ENCODE measurements around the gene EXT2. TPM values are rescaled to one million over a fixed set of nuclear protein-coding genes. Genes with fewer than 3 reads are reported as not detected.

The EXT2 gene
- total RNA-seq, 4 donors from 2014 or later, result 19.0 to 53.2 (median 44.5) TPM

DNA sequence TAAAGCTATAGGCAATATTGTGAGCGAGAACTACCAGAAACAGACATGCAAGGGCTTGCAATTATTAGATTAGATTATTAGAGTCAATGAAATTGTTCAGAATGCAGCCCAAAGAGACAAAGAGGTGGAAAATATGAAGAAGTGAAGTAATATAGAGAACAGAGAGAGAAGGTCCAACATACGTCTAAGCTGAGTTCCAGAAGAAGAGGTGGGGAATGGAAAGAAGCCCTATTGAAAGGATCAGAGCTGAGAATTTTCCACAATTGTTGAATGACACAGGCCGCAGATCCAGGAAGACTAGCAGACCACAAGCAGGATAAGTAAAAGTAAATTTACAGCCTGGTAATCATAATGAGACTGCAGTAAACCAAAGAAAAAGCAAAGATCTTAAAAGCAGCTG is 93.2 kb downstream of the EXT2 start:
- TF ChIP-seq CTCF (IDR thresholded peaks at IDR 0.05) (no peak), POLR2A (IDR thresholded peaks at IDR 0.05) (no peak)
- no peak overlapping the region for H3K27ac ChIP-seq
- intact Hi-C loops (cut with DNase I), result no loop called here
- WGBS, 2 donors, result 92 to 98% methylated on average over 3 of the region's 3 CpGs
- peaks cover 0 to 34% (median 3%) of the 10 kb centered on the region in 3 donors for H3K36me3 ChIP-seq
- peaks cover 0 to 19% (median 13%) of the 10 kb centered on the region in 3 donors for H3K9me3 ChIP-seq
- peaks cover 0 to 9% (median 0%) of the 10 kb centered on the region in 3 donors for H3K4me1 ChIP-seq
- no peak overlapping the region for H3K4me3 ChIP-seq
- no peak for DNase-seq
- H3K27me3 ChIP-seq, result no peaks in the 10 kb centered on the region

DNA sequence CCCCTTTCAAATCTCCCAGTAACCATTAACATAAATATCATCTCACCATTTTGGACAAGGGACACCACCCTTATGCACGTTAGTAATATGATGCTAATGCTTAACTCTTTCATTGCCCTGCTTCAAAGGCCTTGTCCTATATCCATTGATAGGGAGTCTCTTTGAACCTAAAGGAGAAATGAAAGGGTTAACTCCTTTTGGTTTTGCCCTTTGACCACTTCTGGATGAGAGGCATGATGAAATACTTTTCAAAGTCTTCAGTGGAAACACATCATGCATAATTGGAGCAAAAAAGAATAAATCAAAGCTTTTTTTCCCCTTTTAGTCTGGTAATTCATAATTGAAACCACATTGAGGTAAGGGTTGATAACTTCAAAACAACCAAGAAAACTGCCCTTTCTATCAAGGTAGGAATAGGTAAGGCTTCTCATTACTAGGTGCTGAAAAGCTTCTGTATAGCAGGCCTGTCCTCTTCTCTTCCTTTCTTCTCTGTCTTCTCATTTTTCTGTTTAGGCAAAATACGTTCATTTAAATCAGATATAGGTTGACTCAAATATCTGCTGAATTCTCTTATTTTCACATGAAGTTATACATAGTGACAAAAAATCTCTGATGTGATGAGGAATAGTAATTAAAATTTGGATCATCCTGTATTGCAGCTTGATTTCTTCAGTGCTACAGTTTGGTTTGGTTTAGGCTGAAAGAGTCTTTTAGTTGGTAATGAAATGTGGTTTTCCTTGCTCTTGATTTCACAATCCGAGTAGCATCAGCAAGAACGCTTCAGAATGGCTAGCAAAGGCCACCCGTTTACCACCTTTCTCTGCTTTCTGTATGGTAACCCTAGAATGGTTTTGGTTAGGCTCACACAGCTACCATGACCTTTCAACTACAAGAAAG is 94.8 kb downstream of the EXT2 start:
- H3K36me3 ChIP-seq, result peaks cover 0 to 39% (median 3%) of the 10 kb centered on the region in 3 donors
- TF ChIP-seq POLR2A (IDR thresholded peaks at IDR 0.05) (no peak), CTCF (IDR thresholded peaks at IDR 0.05) (no peak)
- intact Hi-C loops (cut with DNase I), result no loop called here
- H3K9me3 ChIP-seq, result peaks cover 0 to 19% (median 13%) of the 10 kb centered on the region in 3 donors
- DNase-seq, result no peak
- WGBS, 2 donors, result 83 to 95% methylated on average over 5 of the region's 5 CpGs
- H3K27ac ChIP-seq, result no peak overlapping the region
- peaks cover 0 to 9% (median 0%) of the 10 kb centered on the region in 3 donors for H3K4me1 ChIP-seq
- H3K4me3 ChIP-seq, result no peak overlapping the region
- H3K27me3 ChIP-seq, result no peaks in the 10 kb centered on the region

DNA sequence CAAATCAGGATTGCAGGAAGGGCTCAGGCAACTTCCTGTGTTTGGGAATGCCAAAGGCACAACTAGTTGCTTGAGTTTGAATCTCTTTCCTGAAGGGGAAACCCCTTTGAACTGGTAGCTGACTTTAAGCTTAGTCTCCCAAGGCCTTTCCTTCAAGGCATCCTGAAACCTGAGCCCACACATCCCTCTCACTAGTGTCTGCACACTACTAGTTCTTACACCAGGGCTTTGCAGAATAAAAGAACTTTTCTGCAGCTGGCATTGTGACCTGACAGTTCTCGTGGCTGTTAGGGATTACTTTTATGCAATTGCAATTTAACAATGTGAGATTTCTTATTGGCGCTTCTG is 95.4 kb downstream of the EXT2 start:
- peaks cover 0 to 9% (median 0%) of the 10 kb centered on the region in 3 donors for H3K4me1 ChIP-seq
- H3K27me3 ChIP-seq, result no peaks in the 10 kb centered on the region
- intact Hi-C loops (cut with DNase I), result no loop called here
- peaks cover 0 to 19% (median 13%) of the 10 kb centered on the region in 3 donors for H3K9me3 ChIP-seq
- no peak for DNase-seq
- H3K27ac ChIP-seq, result no peak overlapping the region
- peaks cover 0 to 39% (median 3%) of the 10 kb centered on the region in 3 donors for H3K36me3 ChIP-seq
- H3K4me3 ChIP-seq, result no peak overlapping the region
- TF ChIP-seq POLR2A (IDR thresholded peaks at IDR 0.05), result no peak
- no peak for TF ChIP-seq CTCF (IDR thresholded peaks at IDR 0.05)
- WGBS, 2 donors, result 83 to 100% methylated on average over 2 of the region's 2 CpGs

DNA sequence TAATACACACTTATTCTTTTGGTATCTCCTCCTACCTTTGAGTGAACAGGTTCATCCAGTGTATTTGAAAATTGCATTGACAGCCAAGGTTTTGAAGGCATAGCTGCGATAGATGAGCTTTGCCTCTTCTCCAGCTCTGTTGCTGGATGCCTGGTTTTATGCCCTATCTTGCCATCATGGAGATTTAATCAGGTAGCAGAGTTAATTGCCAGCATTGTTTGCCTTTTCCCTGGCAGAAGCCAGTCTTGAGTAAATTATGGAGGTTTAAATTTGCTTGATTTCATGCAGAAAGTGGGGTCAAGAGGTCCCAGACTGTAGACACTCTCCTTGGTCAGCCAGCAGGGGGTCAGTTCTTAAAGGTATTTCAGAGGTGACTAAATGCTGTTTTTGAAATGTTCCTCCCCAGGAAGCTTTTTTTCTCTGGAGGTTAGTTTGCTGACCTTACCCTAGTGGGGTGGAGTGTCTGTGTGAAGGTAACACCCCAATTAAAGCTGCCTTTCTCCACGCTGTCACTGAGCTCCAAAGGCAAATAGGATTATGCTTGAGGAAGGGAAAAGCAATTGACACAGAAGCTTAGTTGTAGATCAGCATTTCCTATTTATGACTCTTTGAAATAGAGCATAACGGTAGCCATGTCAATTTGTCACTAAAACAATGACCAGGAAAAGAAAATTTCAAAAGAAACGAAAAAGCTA is 96.0 kb downstream of the EXT2 start:
- H3K36me3 ChIP-seq, result peaks cover 0 to 39% (median 3%) of the 10 kb centered on the region in 3 donors
- no peaks in the 10 kb centered on the region for H3K27me3 ChIP-seq
- peaks cover 0 to 9% (median 0%) of the 10 kb centered on the region in 3 donors for H3K4me1 ChIP-seq
- H3K27ac ChIP-seq, result peak overlapping the region in 1 of 4 donors; percentile 45
- no peak for TF ChIP-seq POLR2A (IDR thresholded peaks at IDR 0.05)
- TF ChIP-seq CTCF (IDR thresholded peaks at IDR 0.05), result no peak
- H3K4me3 ChIP-seq, result no peak overlapping the region
- H3K9me3 ChIP-seq, result peaks cover 0 to 24% (median 13%) of the 10 kb centered on the region in 3 donors
- WGBS, 2 donors, result 68 to 74% methylated on average over 4 of the region's 4 CpGs
- intact Hi-C loops (cut with DNase I), result no loop called here
- DNase-seq, result no peak

GRCh38 chr11:44192017-44192385 is 96.5 kb downstream of the EXT2 start:
- Histone ChIP-seq H3K27me3 (no peaks in the 10 kb centered on the region), H3K9me3 (peaks cover 0 to 26% (median 13%) of the 10 kb centered on the region in 3 donors), H3K27ac (peak overlapping the region in 1 of 4 donors; percentile 45), H3K4me3 (no peak overlapping the region), H3K4me1 (peaks cover 0 to 9% (median 0%) of the 10 kb centered on the region in 3 donors), H3K36me3 (peaks cover 0 to 39% (median 3%) of the 10 kb centered on the region in 3 donors)
- WGBS, 2 donors, result 78 to 79% methylated on average over 2 of the region's 2 CpGs
- TF ChIP-seq POLR2A (IDR thresholded peaks at IDR 0.05) (no peak), CTCF (IDR thresholded peaks at IDR 0.05) (no peak)
- no peak for DNase-seq
- intact Hi-C loops (cut with DNase I), result no loop called here
